GM12874 (cell line): Measurements from ENCODE around the gene RPAIN.

Source experiments
- TF ChIP-seq, protein P1 (sequence below): IDR thresholded peaks from 2 replicates; pipeline ENCODE4 v1.5.1; 2011; ENCODE audit warnings: low read depth, mild to moderate bottlenecking, control low read depth, low read length, moderate library complexity; ENCODE audit not compliant: insufficient read depth

Gene RPAIN

DNA sequence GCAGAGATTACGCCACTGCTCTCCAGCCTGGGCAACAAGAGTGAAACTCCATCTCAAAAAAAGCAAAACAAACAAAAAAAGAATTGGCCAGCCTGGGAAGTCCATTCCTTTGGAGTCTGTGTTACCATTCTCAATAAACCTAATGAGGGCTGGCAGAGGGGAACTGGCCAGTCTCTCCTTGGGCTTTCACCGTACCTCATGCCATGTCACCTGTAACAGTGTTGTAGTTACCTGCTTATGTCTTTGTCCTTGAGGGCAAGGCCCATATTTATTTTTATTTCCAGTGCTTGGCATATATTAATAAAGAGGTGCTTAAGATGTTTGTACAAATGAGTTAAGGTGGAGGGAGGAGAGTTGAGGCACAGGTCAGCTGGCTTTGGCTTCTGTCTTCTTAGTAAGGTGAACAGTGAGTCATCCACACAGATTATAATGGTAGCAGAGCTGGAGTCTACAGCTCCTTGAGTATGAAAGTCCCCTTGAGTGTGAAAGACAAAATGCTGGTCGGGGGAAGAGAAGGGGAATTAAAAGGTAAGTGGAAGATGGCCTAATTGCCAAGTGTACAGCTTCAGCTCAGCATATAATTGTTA lies 10.5 kb downstream of the RPAIN start:
- TF ChIP-seq, protein P1, sequence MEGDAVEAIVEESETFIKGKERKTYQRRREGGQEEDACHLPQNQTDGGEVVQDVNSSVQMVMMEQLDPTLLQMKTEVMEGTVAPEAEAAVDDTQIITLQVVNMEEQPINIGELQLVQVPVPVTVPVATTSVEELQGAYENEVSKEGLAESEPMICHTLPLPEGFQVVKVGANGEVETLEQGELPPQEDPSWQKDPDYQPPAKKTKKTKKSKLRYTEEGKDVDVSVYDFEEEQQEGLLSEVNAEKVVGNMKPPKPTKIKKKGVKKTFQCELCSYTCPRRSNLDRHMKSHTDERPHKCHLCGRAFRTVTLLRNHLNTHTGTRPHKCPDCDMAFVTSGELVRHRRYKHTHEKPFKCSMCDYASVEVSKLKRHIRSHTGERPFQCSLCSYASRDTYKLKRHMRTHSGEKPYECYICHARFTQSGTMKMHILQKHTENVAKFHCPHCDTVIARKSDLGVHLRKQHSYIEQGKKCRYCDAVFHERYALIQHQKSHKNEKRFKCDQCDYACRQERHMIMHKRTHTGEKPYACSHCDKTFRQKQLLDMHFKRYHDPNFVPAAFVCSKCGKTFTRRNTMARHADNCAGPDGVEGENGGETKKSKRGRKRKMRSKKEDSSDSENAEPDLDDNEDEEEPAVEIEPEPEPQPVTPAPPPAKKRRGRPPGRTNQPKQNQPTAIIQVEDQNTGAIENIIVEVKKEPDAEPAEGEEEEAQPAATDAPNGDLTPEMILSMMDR, result no peak

DNA sequence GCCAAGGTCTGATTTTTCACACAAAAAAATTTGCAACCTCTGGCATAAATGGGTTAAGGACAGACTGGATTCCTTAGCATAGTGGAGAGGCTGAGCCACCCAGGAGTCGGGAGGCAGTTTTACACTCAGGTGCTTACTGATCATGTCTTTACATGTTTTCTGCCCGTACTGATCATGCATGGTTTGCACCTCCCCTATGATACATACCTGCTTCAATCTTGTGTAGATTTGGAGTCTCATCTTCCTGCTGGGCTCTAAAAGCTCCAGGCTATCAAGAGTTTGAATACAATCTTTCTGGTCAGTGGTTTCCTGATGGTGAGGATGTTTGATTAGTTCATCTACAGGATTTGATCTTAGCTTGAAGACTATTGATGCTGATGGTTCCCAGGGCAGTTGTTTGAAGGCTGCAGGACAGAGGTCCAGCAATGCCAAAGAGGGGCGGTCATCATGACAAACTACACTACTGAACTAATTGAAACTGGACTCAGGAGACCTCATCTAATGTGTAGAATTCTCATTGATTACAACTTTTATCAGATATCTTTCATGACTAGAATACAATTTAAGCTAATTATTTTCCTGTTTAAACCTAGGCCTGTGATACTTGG lies 12.1 kb downstream of the RPAIN start:
- TF ChIP-seq, protein P1, result no peak

DNA sequence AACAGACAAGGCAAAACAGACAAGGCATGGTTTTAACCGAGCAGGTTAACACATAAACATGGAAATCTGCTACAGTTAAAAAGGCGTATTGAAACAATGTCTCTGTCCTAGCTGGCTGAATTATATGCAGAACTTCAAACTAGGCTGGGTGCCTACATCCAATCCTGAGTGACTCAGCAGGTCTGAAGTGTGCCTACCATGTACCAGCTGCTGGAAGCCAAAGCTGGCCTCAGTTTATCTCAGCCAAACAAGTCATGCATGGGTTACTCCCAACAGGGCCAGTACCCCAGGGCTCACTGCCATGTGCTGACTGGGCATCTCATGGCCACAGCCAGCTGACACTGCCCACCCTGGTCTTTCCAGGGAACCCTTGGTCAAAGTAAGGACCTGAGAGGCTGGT lies 15.0 kb downstream of the RPAIN start:
- TF ChIP-seq, protein P1, result no peak

DNA sequence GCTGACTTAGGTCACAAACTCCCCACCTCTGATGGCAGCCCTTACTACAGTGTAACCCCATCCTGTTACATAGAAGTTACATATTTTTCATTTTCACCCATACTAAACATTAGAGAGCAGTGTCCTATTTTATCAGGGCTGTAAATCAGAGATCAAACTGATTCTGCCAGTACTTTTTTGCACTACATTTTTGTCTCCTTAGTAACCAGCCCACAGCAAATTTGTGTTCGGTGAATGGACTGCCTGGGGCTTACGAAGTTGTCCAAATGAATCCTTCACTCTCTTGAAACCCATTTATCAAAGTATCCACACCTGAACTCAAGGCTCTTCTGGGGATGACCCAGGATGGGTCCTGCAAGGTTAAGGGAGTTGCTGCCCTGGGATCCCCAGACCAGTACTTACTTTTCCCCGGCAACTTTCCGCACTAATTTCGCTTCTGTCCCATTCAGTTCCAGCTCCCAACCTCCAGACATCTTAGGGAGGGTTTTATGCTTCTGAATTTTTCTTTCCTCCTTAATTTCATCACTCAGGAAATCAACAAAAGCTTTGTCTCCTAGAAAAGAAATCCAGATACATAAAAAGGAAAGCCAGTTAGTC lies 17.8 kb downstream of the RPAIN start:
- TF ChIP-seq, protein P1, result no peak

DNA sequence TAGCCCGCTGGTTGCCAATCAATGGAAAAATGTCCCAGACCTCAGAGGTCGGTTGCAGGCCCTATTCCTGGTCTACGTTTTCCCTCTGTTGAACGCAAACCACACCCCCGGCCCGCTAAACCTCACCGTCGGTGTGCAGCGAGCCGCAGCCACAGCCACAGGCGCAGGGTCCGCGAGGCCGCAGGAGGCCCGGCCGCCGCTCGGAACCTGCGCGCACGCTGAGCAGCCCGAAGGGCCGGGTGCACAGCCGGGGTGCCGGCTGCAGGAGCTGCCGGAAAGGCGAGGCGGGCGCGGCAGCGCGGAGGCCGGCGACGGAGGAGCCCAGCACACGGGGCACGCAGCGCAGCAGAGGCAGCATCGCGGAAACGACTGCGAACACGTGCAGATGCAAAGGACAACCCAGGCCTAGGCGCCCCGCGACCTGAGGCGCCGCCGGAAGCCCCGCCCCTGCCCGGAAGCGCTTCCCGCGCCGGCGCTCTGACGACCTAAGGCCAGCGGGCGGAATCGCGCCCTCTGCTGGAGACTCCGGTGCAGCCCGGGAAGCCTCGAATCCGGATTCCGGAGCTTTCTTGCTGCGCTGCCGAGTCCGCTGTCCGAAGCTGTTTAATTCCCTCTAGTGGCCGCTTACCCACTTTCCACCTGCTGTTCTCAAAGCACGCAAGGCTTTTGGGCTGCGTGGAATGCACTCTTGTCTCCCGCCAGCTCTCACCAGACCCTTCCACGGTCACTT lies 18.9 kb downstream of the RPAIN start, which contains the start of gene C1QBP:
TSS of gene C1QBP (minus strand) at position 440 of the 730 bp plus-strand sequence. CDS start at position 358, 82 bp downstream.
- TF ChIP-seq, protein P1, result peak; percentile 98

DNA sequence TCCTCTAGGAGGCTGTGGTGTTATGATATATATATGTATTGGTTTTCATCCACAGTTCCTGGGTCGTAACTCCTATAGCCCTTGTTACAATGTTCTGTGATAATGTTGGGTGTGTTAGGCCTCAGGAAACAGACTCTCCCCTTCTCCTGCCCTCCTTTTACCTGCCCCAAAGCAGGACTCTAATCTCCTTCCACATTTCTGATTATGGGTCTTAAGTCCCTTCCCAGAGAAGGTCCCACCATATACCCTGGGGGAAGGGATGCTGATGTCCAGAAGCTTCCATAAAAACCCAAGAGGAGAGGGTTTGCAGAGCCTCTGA lies 19.4 kb downstream of the RPAIN start:
- TF ChIP-seq, protein P1, result no peak

DNA sequence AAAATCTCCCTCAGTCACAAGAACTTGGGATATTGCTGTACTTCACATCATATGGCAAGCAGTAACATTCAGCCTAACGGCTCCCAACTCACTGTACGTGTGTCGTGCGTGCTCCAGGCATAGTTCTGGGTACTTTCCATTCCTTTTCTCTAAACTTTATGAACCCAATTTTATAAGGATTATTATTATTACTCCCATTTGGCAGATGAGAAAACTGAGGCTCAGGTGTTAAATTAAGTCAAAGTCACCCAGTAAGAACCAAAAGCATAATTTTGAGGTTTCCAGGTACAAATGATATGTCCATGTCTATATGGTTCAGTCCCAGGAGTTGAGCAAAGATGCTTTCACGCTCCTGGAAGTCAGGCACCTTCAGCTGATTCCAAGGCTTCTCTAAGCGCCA lies 23.7 kb downstream of the RPAIN start:
- TF ChIP-seq, protein P1, result no peak
